Sigmoid colon (tissue), 7 donors: Measurements from ENCODE around the gene BAHD1. TPM values are rescaled to one million over a fixed set of nuclear protein-coding genes. Genes with fewer than 3 reads are reported as not detected.

ENCODE experiments used
- DNase-seq: peaks from one replicate; pipeline ENCODE4 v3.0.0-alpha.2; 2019
- H3K27ac ChIP-seq, 4 donors: fragments of 200-600 bp; sonication (generic); one replicate each; pipeline ENCODE4 v1.5.1; 2016 to 2019; ENCODE audit warnings: mild to moderate bottlenecking in 1 of 4
- H3K27me3 ChIP-seq, 3 donors: fragments of 200-600 bp; sonication (generic); one replicate each; pipeline ENCODE4 v1.5.1; 2019; ENCODE audit warnings: mild to moderate bottlenecking in 1 of 3
- H3K36me3 ChIP-seq, 4 donors: fragments of 200-600 bp; sonication (generic); one replicate each; pipeline ENCODE4 v1.5.1; 2016 to 2019
- H3K4me1 ChIP-seq, 4 donors: fragments of 200-600 bp; sonication (generic); one replicate each; pipeline ENCODE4 v1.5.1; 2017 to 2019
- H3K4me3 ChIP-seq, 4 donors: fragments of 200-600 bp; sonication (generic); one replicate each; pipeline ENCODE4 v1.5.1; 2017 to 2019; ENCODE audit warnings: mild to moderate bottlenecking in 2 of 4, moderate library complexity in 1 of 4
- H3K9me3 ChIP-seq, 4 donors: fragments of 200-600 bp in 3 of 4; sonication (generic) in 3 of 4; one replicate each; pipeline versions ENCODE4 v1.5.1 to v1.6.1; 2013 to 2019
- CTCF ChIP-seq, 4 experiments: fragments of 450-650 bp in 3 of 4; fragments of 200-600 bp in 1 of 4; IDR thresholded peaks; one replicate each; pipeline ENCODE4 v1.5.1; 2016 to 2019; ENCODE audit warnings: antibody characterized with exemption in 4 of 4, mild to moderate bottlenecking in 3 of 4, moderate library complexity in 2 of 4
- EP300 ChIP-seq, 4 donors: sonication (generic); formaldehyde crosslinking; IDR thresholded peaks; one replicate each; pipeline ENCODE4 v1.6.1; 2017; ENCODE audit warnings: antibody characterized with exemption in 4 of 4
- POLR2A ChIP-seq, 2 donors: fragments of 450-650 bp; IDR thresholded peaks; one replicate each; pipeline ENCODE4 v1.6.1; 2016; ENCODE audit warnings: antibody characterized with exemption in 2 of 2, mild to moderate bottlenecking in 2 of 2, moderate library complexity in 2 of 2
- POLR2AphosphoS5 ChIP-seq, 4 donors: sonication (generic); formaldehyde crosslinking; IDR thresholded peaks; one replicate each; pipeline ENCODE4 v1.6.1; 2017; ENCODE audit warnings: antibody characterized with exemption in 4 of 4
- WGBS, 2 donors: extraction: QIAGEN DNeasy Blood & Tissue Kit; methylation state at CpG; one replicate each; pipeline ENCODE4 v1.1.7; 2013; 5-methylcytosine and 5-hydroxymethylcytosine counted together
- intact Hi-C: fragments of 100-400 bp; cut with DNase I; formaldehyde crosslinking; loops from one replicate; pipeline ENCODE4 v1.15.1; 2023
- polyA plus RNA-seq, 3 donors: library from polyadenylated mRNA; stranded (reverse); fragments of 200-250 nt; gene quantifications; one replicate each; pipeline ENCODE4 v1.2.3, GENCODE V29; 2013
- total RNA-seq, 4 donors: library from RNA; depleted of rRNA; stranded (reverse); fragments of >200 nt; gene quantifications; one replicate each; pipeline ENCODE4 v1.1.0, GENCODE V29; 2016
- donor health status: healthy with polysubstance abuse.
- donor health status: Bipolar disorder and iron deficiency.
- donor health status: healthy.

Gene BAHD1
- total and polyA plus RNA-seq, 7 donors: 7.7 to 20.2 (median 9.6) TPM

DNA sequence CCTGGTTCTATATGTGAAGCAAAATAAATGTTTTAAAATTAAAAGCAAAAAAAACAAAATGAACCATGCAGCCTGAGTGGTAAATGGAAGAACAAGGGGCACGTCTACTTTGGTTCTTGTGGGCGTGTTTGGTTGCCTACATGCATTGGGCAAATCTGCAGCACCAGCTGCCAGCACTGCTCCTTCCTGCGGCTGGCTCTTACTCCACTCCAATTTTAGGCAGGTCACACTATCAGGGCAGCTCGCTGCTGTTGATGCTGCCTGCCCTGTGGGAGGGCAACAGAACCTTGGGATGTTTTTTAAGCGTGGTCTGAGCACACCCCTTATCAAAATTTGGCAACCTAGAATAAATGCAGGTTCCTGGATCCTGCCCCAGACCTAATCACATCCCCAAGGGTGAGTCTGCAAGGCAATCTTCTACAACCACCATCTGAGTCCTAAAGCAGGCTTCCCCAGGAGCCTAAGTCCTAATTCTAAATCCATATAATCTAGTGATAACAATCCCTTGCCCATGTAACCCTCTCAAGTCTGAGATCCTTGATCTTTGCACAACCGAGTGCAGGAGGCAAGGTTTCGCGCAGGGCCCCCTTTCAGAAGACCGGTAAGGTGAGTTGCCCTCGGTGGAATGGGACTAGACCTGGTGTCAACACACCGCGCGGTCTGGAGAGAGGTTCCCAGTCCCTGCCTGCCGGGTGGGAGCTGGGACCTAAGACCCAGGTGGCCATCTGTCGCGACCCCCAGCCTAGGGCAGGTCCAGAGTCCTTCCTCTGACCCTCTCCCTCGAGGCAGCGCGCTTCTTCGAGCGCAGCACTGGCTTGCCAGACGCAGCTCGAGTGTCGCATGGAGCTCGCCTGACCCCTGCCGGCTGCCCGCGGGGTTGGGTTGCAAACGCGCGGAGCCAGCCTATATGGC is 19.3 kb upstream of the BAHD1 start:
- 9 to 19% methylated on average over 31 of the region's 31 CpGs for WGBS, 2 donors
- intact Hi-C loops: loop anchor here (1.0 to 2.0 kb wide), 4 partner anchors 53 to 142 kb away; no protein-coding TSS in a partner anchor
- Histone ChIP-seq H3K4me3 (no peak overlapping the region), H3K27me3 (no peaks in the 10 kb centered on the region), H3K4me1 (peaks cover 0 to 17% (median 10%) of the 10 kb centered on the region in 4 donors), H3K9me3 (no peaks in the 10 kb centered on the region), H3K27ac (no peak overlapping the region), H3K36me3 (peaks cover 0 to 19% (median 6%) of the 10 kb centered on the region in 4 donors)
- no peak for TF ChIP-seq POLR2A (IDR thresholded peaks at IDR 0.05)
- TF ChIP-seq EP300 (IDR thresholded peaks at IDR 0.05): no peak
- peak; percentile 91 to 94 (median 92) for TF ChIP-seq CTCF (IDR thresholded peaks at IDR 0.05)
- TF ChIP-seq POLR2AphosphoS5 (IDR thresholded peaks at IDR 0.05): peak in 2 of 4 donors; percentile 54 to 56
- peak; percentile 85 for DNase-seq

GRCh38 chr15:40424483-40425115 is 16.2 kb upstream of the BAHD1 start:
- no peaks in the 10 kb centered on the region for H3K36me3 ChIP-seq
- H3K4me1 ChIP-seq: peaks cover 0 to 17% (median 10%) of the 10 kb centered on the region in 4 donors
- no peak overlapping the region for H3K4me3 ChIP-seq
- TF ChIP-seq EP300 (IDR thresholded peaks at IDR 0.05) (no peak), POLR2AphosphoS5 (IDR thresholded peaks at IDR 0.05) (no peak), POLR2A (IDR thresholded peaks at IDR 0.05) (no peak), CTCF (IDR thresholded peaks at IDR 0.05) (no peak)
- 88 to 91% methylated on average over 6 of the region's 6 CpGs for WGBS, 2 donors
- H3K9me3 ChIP-seq: no peaks in the 10 kb centered on the region
- intact Hi-C loops: no loop called here
- DNase-seq: no peak
- H3K27ac ChIP-seq: no peak overlapping the region
- no peaks in the 10 kb centered on the region for H3K27me3 ChIP-seq

DNA sequence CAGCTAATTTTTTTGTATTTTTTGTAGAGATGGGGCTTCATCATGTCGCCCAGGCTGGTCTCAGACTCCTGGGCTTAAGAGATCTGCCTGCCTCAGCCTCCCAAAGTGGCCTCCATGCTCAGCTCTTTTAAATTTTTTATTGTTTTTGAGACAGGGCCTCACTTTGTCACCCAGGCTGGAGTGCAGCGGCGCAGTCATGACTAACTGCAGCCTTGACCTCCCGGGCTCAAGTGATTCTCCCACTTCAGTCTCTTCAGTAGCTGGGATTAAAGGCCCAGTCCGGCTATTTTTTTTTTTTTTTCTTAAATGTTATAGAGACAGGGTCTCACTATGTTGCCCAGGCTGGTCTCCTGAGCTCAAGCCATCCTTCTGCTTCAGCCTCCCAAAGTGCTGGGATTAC is 15.1 kb upstream of the BAHD1 start:
- TF ChIP-seq EP300 (IDR thresholded peaks at IDR 0.05) (no peak), POLR2AphosphoS5 (IDR thresholded peaks at IDR 0.05) (no peak), CTCF (IDR thresholded peaks at IDR 0.05) (no peak), POLR2A (IDR thresholded peaks at IDR 0.05) (no peak)
- Histone ChIP-seq H3K27ac (no peak overlapping the region), H3K4me3 (no peak overlapping the region), H3K9me3 (no peaks in the 10 kb centered on the region), H3K27me3 (no peaks in the 10 kb centered on the region), H3K36me3 (no peaks in the 10 kb centered on the region), H3K4me1 (peaks cover 0 to 15% (median 10%) of the 10 kb centered on the region in 4 donors)
- WGBS, 2 donors: 95 to 97% methylated on average over 5 of the region's 5 CpGs
- no peak for DNase-seq
- intact Hi-C loops: no loop called here

GRCh38 chr15:40427188-40427587 is 13.6 kb upstream of the BAHD1 start:
- H3K27me3 ChIP-seq: no peaks in the 10 kb centered on the region
- WGBS, 2 donors: 93 to 95% methylated on average over 9 of the region's 9 CpGs
- TF ChIP-seq POLR2AphosphoS5 (IDR thresholded peaks at IDR 0.05): no peak
- TF ChIP-seq POLR2A (IDR thresholded peaks at IDR 0.05): no peak
- TF ChIP-seq CTCF (IDR thresholded peaks at IDR 0.05): no peak
- no peak for TF ChIP-seq EP300 (IDR thresholded peaks at IDR 0.05)
- no peaks in the 10 kb centered on the region for H3K9me3 ChIP-seq
- peaks cover 0 to under 1% (median 0%) of the 10 kb centered on the region in 4 donors for H3K4me1 ChIP-seq
- H3K36me3 ChIP-seq: no peaks in the 10 kb centered on the region
- no peak overlapping the region for H3K27ac ChIP-seq
- H3K4me3 ChIP-seq: no peak overlapping the region
- intact Hi-C loops: no loop called here
- DNase-seq: no peak
